ENCODE results near the gene IFNA4.
"Not testable (repeated sequence)": the region's sequence is repeated elsewhere in the genome, so short reads cannot be mapped to it uniquely, and the experiment has no call there.

GRCh38 chr9:21212160-21212559 lies 24.8 kb upstream of the IFNA4 start:
- TF ChIP-seq ZNF555 (tag by site-specific recombination; conservative IDR thresholded peaks at IDR 0.05); ZNF585B (tag by site-specific recombination; IDR thresholded peaks at IDR 0.05); ZNF416 (tag by site-specific recombination; IDR thresholded peaks at IDR 0.05); ZNF510 (tag by site-specific recombination; IDR thresholded peaks at IDR 0.05; ENCODE audit: insufficient replicate concordance); CTCF (tag by site-specific recombination; IDR thresholded peaks at IDR 0.05); ZNF561 (tag by site-specific recombination; IDR thresholded peaks at IDR 0.05; ENCODE audit: borderline replicate concordance); ZNF23 (tag by site-specific recombination; IDR thresholded peaks at IDR 0.05; ENCODE audit: borderline replicate concordance); BCL11A (tag by site-specific recombination; IDR thresholded peaks at IDR 0.05; ENCODE audit: low read depth); ZNF580 (tag by site-specific recombination; IDR thresholded peaks at IDR 0.05); ZNF658 (tag by site-specific recombination; IDR thresholded peaks at IDR 0.05); SP2 (tag by site-specific recombination; IDR thresholded peaks at IDR 0.05); ATF2 (tag by site-specific recombination; IDR thresholded peaks at IDR 0.05; ENCODE audit: low read depth): not testable (repeated sequence)

Data from HEK293 (cell line).